Measurements from ENCODE around the gene CDK5RAP2.

CDK5RAP2 gene

DNA sequence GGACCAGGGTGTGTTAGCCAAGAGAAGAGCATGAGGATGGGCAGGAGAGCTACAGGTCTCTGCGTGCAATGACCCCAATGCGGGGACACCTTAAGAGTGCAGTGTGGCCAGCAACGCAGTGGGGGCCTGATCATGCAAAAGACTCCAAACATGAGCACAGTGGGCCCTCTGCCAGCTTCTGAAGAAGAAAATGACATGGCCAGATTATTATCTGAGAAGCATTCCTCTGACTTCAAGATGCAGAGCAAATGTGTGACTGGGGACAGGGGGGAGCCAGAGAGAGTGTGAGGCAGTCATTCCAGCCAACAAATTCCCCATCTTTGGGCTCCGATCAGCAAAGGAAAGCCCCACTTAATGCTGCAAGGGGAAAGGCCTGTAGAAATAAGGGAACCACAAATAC, 229.4 kb downstream of the CDK5RAP2 start:
- H3K36me3 ChIP-seq (replicated peaks; ENCODE audit: low read depth, low read length), result no peaks in the 10 kb centered on the region
- no peaks in the 10 kb centered on the region for H4K20me1 ChIP-seq (ENCODE audit: insufficient read depth, low read length)
- no peak overlapping the region for H2AFZ ChIP-seq (ENCODE audit: low read depth, low read length)
- no peak overlapping the region for H3K9ac ChIP-seq (ENCODE audit: low read length)
- no peak overlapping the region for H3K4me2 ChIP-seq (ENCODE audit: low read length)
- no peaks in the 10 kb centered on the region for H3K27me3 ChIP-seq (ENCODE audit: low read depth, low read length)
- no peak overlapping the region for H3K27ac ChIP-seq (ENCODE audit: low read length)
- TF ChIP-seq EZH2phosphoT487 (IDR thresholded peaks at IDR 0.05; ENCODE audit: low read depth), result no peak
- TF ChIP-seq, protein P1, sequence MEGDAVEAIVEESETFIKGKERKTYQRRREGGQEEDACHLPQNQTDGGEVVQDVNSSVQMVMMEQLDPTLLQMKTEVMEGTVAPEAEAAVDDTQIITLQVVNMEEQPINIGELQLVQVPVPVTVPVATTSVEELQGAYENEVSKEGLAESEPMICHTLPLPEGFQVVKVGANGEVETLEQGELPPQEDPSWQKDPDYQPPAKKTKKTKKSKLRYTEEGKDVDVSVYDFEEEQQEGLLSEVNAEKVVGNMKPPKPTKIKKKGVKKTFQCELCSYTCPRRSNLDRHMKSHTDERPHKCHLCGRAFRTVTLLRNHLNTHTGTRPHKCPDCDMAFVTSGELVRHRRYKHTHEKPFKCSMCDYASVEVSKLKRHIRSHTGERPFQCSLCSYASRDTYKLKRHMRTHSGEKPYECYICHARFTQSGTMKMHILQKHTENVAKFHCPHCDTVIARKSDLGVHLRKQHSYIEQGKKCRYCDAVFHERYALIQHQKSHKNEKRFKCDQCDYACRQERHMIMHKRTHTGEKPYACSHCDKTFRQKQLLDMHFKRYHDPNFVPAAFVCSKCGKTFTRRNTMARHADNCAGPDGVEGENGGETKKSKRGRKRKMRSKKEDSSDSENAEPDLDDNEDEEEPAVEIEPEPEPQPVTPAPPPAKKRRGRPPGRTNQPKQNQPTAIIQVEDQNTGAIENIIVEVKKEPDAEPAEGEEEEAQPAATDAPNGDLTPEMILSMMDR (IDR thresholded peaks at IDR 0.05; ENCODE audit: low read depth, low read length), result no peak
- no peaks in the 10 kb centered on the region for H3K9me3 ChIP-seq (ENCODE audit: insufficient read depth, low read length)
- no peaks in the 10 kb centered on the region for H3K79me2 ChIP-seq (ENCODE audit: low read length)
- H3K4me3 ChIP-seq (ENCODE audit: low read length), result no peak overlapping the region
- no peaks in the 10 kb centered on the region for H3K4me1 ChIP-seq (ENCODE audit: low read length)

DNA sequence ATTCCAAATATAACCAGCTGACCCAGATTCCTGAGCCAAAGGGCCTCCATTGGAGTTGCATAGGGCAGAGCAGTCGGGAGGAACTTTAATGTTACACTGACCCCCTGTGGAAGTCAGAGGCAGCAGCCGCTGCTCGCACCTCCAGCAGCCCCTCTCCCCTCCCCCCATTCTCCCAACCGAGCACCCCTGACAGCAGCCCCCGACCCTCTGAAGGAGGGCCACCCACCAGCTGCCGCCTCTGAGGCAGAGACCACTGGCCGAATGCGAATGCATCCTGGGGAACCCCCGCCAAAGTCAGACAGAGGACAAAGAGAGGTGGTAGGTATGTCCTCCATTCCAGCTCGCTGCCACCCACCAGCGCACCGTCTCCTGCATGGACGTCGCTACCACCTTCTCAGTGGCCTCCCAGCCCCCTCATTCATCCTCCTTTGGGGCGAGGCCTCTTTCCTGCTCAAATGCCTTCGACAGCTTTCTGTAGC, 231.0 kb downstream of the CDK5RAP2 start:
- TF ChIP-seq EZH2phosphoT487 (IDR thresholded peaks at IDR 0.05; ENCODE audit: low read depth), result no peak
- TF ChIP-seq, protein P1 (IDR thresholded peaks at IDR 0.05; ENCODE audit: low read depth, low read length), result peak; percentile 70
- Histone ChIP-seq H3K9ac (ENCODE audit: low read length) (no peak overlapping the region), H3K4me2 (ENCODE audit: low read length) (no peak overlapping the region)

DNA sequence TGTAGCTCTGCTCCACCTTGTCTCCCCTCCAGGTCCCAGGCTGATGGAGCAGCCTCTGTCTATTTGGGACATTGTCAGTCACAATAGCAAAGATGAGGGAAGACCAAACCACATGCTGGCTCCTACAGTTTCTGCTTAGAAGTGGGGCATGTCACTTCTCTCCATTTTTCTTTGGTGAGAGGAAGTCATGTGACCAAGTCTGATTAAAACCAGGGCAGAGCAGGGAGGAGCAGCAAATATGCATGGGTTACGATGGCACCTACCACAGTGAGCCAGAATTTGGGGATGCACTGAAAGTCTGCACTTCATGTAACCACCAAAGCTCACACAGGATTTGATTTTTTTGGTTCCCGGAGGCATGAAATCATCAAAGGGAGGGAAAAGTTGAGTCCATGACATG, 234.6 kb downstream of the CDK5RAP2 start:
- Histone ChIP-seq H3K9me3 (ENCODE audit: insufficient read depth, low read length) (no peaks in the 10 kb centered on the region), H3K79me2 (ENCODE audit: low read length) (no peaks in the 10 kb centered on the region), H3K9ac (ENCODE audit: low read length) (no peak overlapping the region), H4K20me1 (ENCODE audit: insufficient read depth, low read length) (no peaks in the 10 kb centered on the region), H3K4me2 (ENCODE audit: low read length) (no peak overlapping the region), H3K4me1 (ENCODE audit: low read length) (no peaks in the 10 kb centered on the region), H3K27ac (ENCODE audit: low read length) (no peak overlapping the region), H3K36me3 (replicated peaks; ENCODE audit: low read depth, low read length) (no peaks in the 10 kb centered on the region), H3K4me3 (ENCODE audit: low read length) (no peak overlapping the region), H2AFZ (ENCODE audit: low read depth, low read length) (no peak overlapping the region), H3K27me3 (ENCODE audit: low read depth, low read length) (peaks cover 1% of the 10 kb centered on the region; the same call in 1 of the 2 replicates)
- TF ChIP-seq, protein P1 (IDR thresholded peaks at IDR 0.05; ENCODE audit: low read depth, low read length), result no peak
- no peak for TF ChIP-seq EZH2phosphoT487 (IDR thresholded peaks at IDR 0.05; ENCODE audit: low read depth)

More for the DNA sequence above, 231.0 kb downstream of the CDK5RAP2 start:
- H3K27me3 ChIP-seq (ENCODE audit: low read depth, low read length), result no peaks in the 10 kb centered on the region
- H4K20me1 ChIP-seq (ENCODE audit: insufficient read depth, low read length), result no peaks in the 10 kb centered on the region
- H3K79me2 ChIP-seq (ENCODE audit: low read length), result no peaks in the 10 kb centered on the region
- no peak overlapping the region for H2AFZ ChIP-seq (ENCODE audit: low read depth, low read length)
- H3K36me3 ChIP-seq (replicated peaks; ENCODE audit: low read depth, low read length), result no peaks in the 10 kb centered on the region
- H3K4me1 ChIP-seq (ENCODE audit: low read length), result no peaks in the 10 kb centered on the region
- no peak overlapping the region for H3K27ac ChIP-seq (ENCODE audit: low read length)
- no peaks in the 10 kb centered on the region for H3K9me3 ChIP-seq (ENCODE audit: insufficient read depth, low read length)
- no peak overlapping the region for H3K4me3 ChIP-seq (ENCODE audit: low read length)

DNA sequence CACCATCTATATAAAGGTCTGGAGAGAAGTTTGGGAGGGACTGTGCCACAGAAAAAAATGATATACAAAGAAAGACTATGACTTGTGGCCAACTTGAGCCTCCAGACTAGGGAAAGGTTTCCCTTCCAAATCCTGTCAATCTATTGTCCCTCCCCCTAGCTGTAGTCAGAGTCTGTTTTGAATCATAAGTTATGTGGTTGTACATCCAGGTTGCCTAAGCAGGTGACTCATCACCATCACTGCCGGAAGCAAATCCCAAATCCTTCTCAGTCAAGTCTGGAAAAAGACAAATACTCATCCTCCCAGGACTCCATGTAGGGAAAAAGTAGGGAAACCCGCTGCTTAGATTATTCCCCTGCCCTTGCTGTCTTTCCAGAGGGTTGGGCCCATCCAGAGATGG, 235.7 kb downstream of the CDK5RAP2 start:
- Histone ChIP-seq H3K9me3 (ENCODE audit: insufficient read depth, low read length) (no peaks in the 10 kb centered on the region), H4K20me1 (ENCODE audit: insufficient read depth, low read length) (no peaks in the 10 kb centered on the region), H3K27ac (ENCODE audit: low read length) (no peak overlapping the region), H3K27me3 (ENCODE audit: low read depth, low read length) (peaks cover 13% of the 10 kb centered on the region), H3K4me2 (ENCODE audit: low read length) (no peak overlapping the region), H3K4me3 (ENCODE audit: low read length) (no peak overlapping the region), H3K9ac (ENCODE audit: low read length) (no peak overlapping the region), H2AFZ (ENCODE audit: low read depth, low read length) (no peak overlapping the region), H3K36me3 (replicated peaks; ENCODE audit: low read depth, low read length) (no peaks in the 10 kb centered on the region), H3K4me1 (ENCODE audit: low read length) (no peaks in the 10 kb centered on the region), H3K79me2 (ENCODE audit: low read length) (no peaks in the 10 kb centered on the region)
- no peak for TF ChIP-seq EZH2phosphoT487 (IDR thresholded peaks at IDR 0.05; ENCODE audit: low read depth)
- TF ChIP-seq, protein P1 (IDR thresholded peaks at IDR 0.05; ENCODE audit: low read depth, low read length), result no peak
